Endothelial cell of umbilical vein (primary cell): ENCODE results near the gene SLC35G1. TPM values are rescaled to one million over a fixed set of nuclear protein-coding genes. Genes with fewer than 3 reads are reported as not detected.

ENCODE experiments used
- BruUV-seq: library from RNA; stranded (reverse); fragments of 400-500 nt; replicated peaks from 2 replicates; lab custom pipeline; 2021; lab: Mats Ljungman, UMichigan
- CTCF ChIA-PET: fragments of 300-600, 350-600 bp; sonication (Branson Sonifier 250); formaldehyde crosslinking; loops from one replicate; lab custom pipeline; 2021; ENCODE audit warnings: antibody characterized with exemption, inconsistent platforms; lab: Charles Lee
- POLR2A ChIA-PET: fragments of 300-600, 350-600 bp; sonication (Branson Sonifier 250); formaldehyde crosslinking; loops from one replicate; lab custom pipeline; 2021; ENCODE audit warnings: antibody characterized with exemption, inconsistent platforms; lab: Charles Lee
- DNase-seq: peaks from one replicate; pipeline ENCODE4 v3.0.0-alpha.2; 2011; ENCODE audit warnings: low read depth, low spot score
- FAIRE-seq: peaks from 2 replicates; lab custom pipeline; 2011; peaks lifted over from hg19 to GRCh38; lab: Jason Lieb, UNC
- H2AFZ ChIP-seq: 2 replicates; pipeline ENCODE4 v1.6.0; 2012; ENCODE audit warnings: low read depth, low read length, control low read depth, inconsistent platforms
- H3K27ac ChIP-seq: 2 replicates; pipeline ENCODE4 v1.5.1; 2011; ENCODE audit warnings: low read depth, mild to moderate bottlenecking, control low read depth, low read length, moderate library complexity; ENCODE audit not compliant: insufficient read depth
- H3K27me3 ChIP-seq, 2 experiments: 2 replicates each; pipeline versions ENCODE4 v1.6.0 to v1.6.1; 2011; ENCODE audit warnings: low read length in 2 of 2, mixed read lengths in 1 of 2; ENCODE audit not compliant: control insufficient read depth in 2 of 2, insufficient read depth in 2 of 2
- H3K36me3 ChIP-seq, 2 experiments: 2 replicates in 1 of 2; 3 replicates in 1 of 2; pipeline ENCODE4 v1.5.1; 2011; ENCODE audit warnings: low read length in 2 of 2, mild to moderate bottlenecking in 1 of 2, moderate library complexity in 1 of 2; ENCODE audit not compliant: control insufficient read depth in 2 of 2, insufficient read depth in 2 of 2; ENCODE audit errors: extremely low read depth in 1 of 2
- H3K4me1 ChIP-seq: 3 replicates; pipeline ENCODE4 v1.5.1; 2011; ENCODE audit warnings: mild to moderate bottlenecking, low read length; ENCODE audit not compliant: control insufficient read depth, insufficient read depth; ENCODE audit errors: extremely low read depth
- H3K4me2 ChIP-seq: 2 replicates; pipeline ENCODE4 v1.6.1; 2011; ENCODE audit warnings: low read length, control low read depth, mixed read lengths; ENCODE audit not compliant: insufficient read depth
- H3K4me3 ChIP-seq, 3 experiments: fragments of 200-600 bp in 1 of 3; sonication (generic), shearing (Covaris generic) in 1 of 3; replicated peaks in 1 of 3; 2 replicates each; pipeline ENCODE4 v1.5.1; 2011 to 2016; ENCODE audit warnings: control low read depth in 3 of 3, low read length in 3 of 3, mild to moderate bottlenecking in 2 of 3, inconsistent platforms in 1 of 3, low read depth in 1 of 3, moderate library complexity in 1 of 3; ENCODE audit not compliant: insufficient read depth in 1 of 3
- H3K79me2 ChIP-seq: 2 replicates; pipeline ENCODE4 v1.6.0; 2012; ENCODE audit warnings: low read length, inconsistent platforms; ENCODE audit not compliant: control insufficient read depth, insufficient read depth
- H3K9ac ChIP-seq: replicated peaks from 2 replicates; pipeline ENCODE3; 2011; ENCODE audit warnings: low read length, control low read depth; ENCODE audit not compliant: insufficient read depth; ENCODE audit errors: extremely low read depth
- H3K9me1 ChIP-seq: replicated peaks from 3 replicates; pipeline ENCODE4 v1.6.0; 2011; ENCODE audit warnings: mild to moderate bottlenecking, low read length; ENCODE audit not compliant: control insufficient read depth, insufficient read depth; ENCODE audit errors: extremely low read depth
- H3K9me3 ChIP-seq: replicated peaks from 2 replicates; pipeline ENCODE4 v1.5.1; 2012; ENCODE audit warnings: low read length, inconsistent platforms; ENCODE audit not compliant: control insufficient read depth, insufficient read depth
- H4K20me1 ChIP-seq: replicated peaks from 2 replicates; pipeline ENCODE3; 2011; ENCODE audit warnings: mild to moderate bottlenecking, low read length; ENCODE audit not compliant: control insufficient read depth, insufficient read depth; ENCODE audit errors: extremely low read depth
- EZH2 ChIP-seq: IDR thresholded peaks from 2 replicates; pipeline ENCODE4 v1.6.1; 2012; ENCODE audit warnings: borderline replicate concordance, low read depth, mild to moderate bottlenecking, moderate library complexity, low read length, inconsistent platforms; ENCODE audit not compliant: severe bottlenecking
- FOS ChIP-seq: IDR thresholded peaks from 2 replicates; pipeline ENCODE4 v1.6.1; 2011; ENCODE audit warnings: mild to moderate bottlenecking, low read length, moderate library complexity, borderline replicate concordance; ENCODE audit not compliant: insufficient read depth
- GATA2 ChIP-seq: IDR thresholded peaks from 2 replicates; pipeline ENCODE4 v1.7.0; 2011; ENCODE audit warnings: low read depth, mild to moderate bottlenecking, moderate library complexity, mixed read lengths, low read length; ENCODE audit not compliant: insufficient read length, insufficient read depth
- JUN ChIP-seq: IDR thresholded peaks from 2 replicates; pipeline ENCODE4 v1.6.1; 2011; ENCODE audit warnings: borderline replicate concordance, low read depth; ENCODE audit not compliant: insufficient read length, insufficient read depth
- MYC ChIP-seq: IDR thresholded peaks from one replicate; pipeline ENCODE4 v1.6.1; 2011; ENCODE audit warnings: mild to moderate bottlenecking, low read depth, low read length
- POLR2A ChIP-seq: IDR thresholded peaks from 2 replicates; pipeline ENCODE4 v1.6.1; 2012; ENCODE audit warnings: low read depth, mild to moderate bottlenecking, control low read depth, low read length
- POLR2AphosphoS5 ChIP-seq: IDR thresholded peaks from 2 replicates; pipeline ENCODE4 v1.6.1; 2012; ENCODE audit warnings: low read depth, mild to moderate bottlenecking, control low read depth, low read length, moderate library complexity; ENCODE audit not compliant: insufficient read depth
- dilution Hi-C: fragments of 300-500 bp; cut with MboI; formaldehyde crosslinking; loops from one replicate; pipeline ENCODE4 v1.15.0; 2019; ENCODE audit warnings: low sequenced_read_pairs; ENCODE audit not compliant: extremely low pct_ligation_motif_present
- intact Hi-C: fragments of 100-400 bp; cut with micrococcal nuclease; formaldehyde crosslinking; loops from one replicate; pipeline ENCODE4 v1.10.0; 2022
- polyA plus RNA-seq, 4 experiments: library from polyadenylated mRNA; depleted of rRNA in 3 of 4; stranded (reverse) in 3 of 4; unstranded in 1 of 4; fragments of >200 nt; gene quantifications; 2 replicates each; pipeline versions ENCODE4 v1.2.1 to v1.2.3, GENCODE V29; 2011 to 2012; ENCODE audit warnings: missing spikeins in 1 of 4
- total RNA-seq: library from RNA; stranded (reverse); gene quantifications from 2 replicates; pipeline ENCODE4 v1.2.3, GENCODE V29; 2021
- TF ChIP-seq, protein P1 (sequence below), 2 donors: IDR thresholded peaks; 1 replicate in 1 of 2; 2 replicates in 1 of 2; pipeline ENCODE4 v1.5.1; 2011; ENCODE audit warnings: low read length in 2 of 2, mild to moderate bottlenecking in 2 of 2, moderate library complexity in 2 of 2, control low read depth in 1 of 2, inconsistent platforms in 1 of 2, low read depth in 1 of 2; ENCODE audit not compliant: insufficient read depth in 1 of 2; ENCODE audit errors: extremely low read depth in 1 of 2
- TF ChIP-seq, protein P2 (sequence below): IDR thresholded peaks from 2 replicates; pipeline ENCODE4 v1.6.1; 2011; ENCODE audit not compliant: insufficient read depth, insufficient read length

Gene SLC35G1
- total and polyA plus RNA-seq, 2 donors (not counting 3 experiments of a cell fraction or from before 2014, with no cell fraction given): 2.5 to 4.1 TPM

DNA sequence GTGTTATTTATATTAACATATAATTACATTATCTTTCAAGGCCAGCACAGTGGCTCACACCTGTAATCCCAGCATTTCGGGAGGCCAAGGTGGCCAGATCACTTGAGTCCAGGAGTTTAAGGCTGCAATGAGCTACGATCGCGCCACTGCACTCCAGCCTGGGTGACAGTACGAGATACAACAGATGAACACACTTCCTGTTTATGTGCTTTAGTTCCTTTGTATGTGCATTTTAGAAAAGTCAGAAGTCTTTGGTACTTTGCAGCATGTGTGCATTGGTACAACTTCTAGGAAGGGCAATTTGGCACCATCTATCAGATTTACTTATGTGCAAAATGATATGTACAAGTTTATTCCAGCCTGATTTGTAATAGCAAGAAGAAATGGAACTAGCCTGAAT, 13.3 kb downstream of the SLC35G1 start:
- H3K27ac ChIP-seq: no peak overlapping the region
- ChIA-PET CTCF (interaction anchor here (3.1 kb wide), 1 partner anchor 10 kb away, joined by 16 read pairs; no protein-coding TSS in a partner anchor), POLR2A (no interaction called here)
- TF ChIP-seq GATA2: no peak
- no peaks in the 10 kb centered on the region for H3K79me2 ChIP-seq
- dilution Hi-C loops (no loop called here), intact Hi-C loops (no loop called here)
- H3K9me1 ChIP-seq: no peaks in the 10 kb centered on the region
- peaks cover 3% of the 10 kb centered on the region for H4K20me1 ChIP-seq
- H3K4me2 ChIP-seq: no peak overlapping the region
- no peaks in the 10 kb centered on the region for H3K36me3 ChIP-seq
- FAIRE-seq (no peak), DNase-seq (no peak)
- H3K27me3 ChIP-seq: no peaks in the 10 kb centered on the region
- H3K9me3 ChIP-seq: no peaks in the 10 kb centered on the region
- no peak overlapping the region for H2AFZ ChIP-seq
- H3K9ac ChIP-seq: no peak overlapping the region
- no TSS peak for BruUV-seq
- H3K4me3 ChIP-seq: no peak overlapping the region
- H3K4me1 ChIP-seq: peaks cover 6% of the 10 kb centered on the region

- TF ChIP-seq POLR2A (no peak), FOS (no peak), MYC (no peak), POLR2AphosphoS5 (no peak), GATA2 (no peak), JUN (no peak), EZH2 (no peak)
- TF ChIP-seq, protein P1, sequence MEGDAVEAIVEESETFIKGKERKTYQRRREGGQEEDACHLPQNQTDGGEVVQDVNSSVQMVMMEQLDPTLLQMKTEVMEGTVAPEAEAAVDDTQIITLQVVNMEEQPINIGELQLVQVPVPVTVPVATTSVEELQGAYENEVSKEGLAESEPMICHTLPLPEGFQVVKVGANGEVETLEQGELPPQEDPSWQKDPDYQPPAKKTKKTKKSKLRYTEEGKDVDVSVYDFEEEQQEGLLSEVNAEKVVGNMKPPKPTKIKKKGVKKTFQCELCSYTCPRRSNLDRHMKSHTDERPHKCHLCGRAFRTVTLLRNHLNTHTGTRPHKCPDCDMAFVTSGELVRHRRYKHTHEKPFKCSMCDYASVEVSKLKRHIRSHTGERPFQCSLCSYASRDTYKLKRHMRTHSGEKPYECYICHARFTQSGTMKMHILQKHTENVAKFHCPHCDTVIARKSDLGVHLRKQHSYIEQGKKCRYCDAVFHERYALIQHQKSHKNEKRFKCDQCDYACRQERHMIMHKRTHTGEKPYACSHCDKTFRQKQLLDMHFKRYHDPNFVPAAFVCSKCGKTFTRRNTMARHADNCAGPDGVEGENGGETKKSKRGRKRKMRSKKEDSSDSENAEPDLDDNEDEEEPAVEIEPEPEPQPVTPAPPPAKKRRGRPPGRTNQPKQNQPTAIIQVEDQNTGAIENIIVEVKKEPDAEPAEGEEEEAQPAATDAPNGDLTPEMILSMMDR (IDR thresholded peaks at IDR 0.05; ENCODE audit: extremely low read depth in 1 of 2, insufficient read depth in 1 of 2, low read depth in 1 of 2, low read length in 2 of 2): no peak
- TF ChIP-seq, protein P2, sequence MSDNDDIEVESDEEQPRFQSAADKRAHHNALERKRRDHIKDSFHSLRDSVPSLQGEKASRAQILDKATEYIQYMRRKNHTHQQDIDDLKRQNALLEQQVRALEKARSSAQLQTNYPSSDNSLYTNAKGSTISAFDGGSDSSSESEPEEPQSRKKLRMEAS: no peak
- no TSS peak for BruUV-seq
- ChIA-PET POLR2A (no interaction called here), CTCF (interaction anchor here (1.1 to 1.7 kb wide), 2 partner anchors 9 to 409 kb away, joined by 3 to 7 read pairs; no protein-coding TSS in a partner anchor)
- Histone ChIP-seq H3K27me3 (no peaks in the 10 kb centered on the region), H3K9me3 (no peaks in the 10 kb centered on the region), H3K36me3 (no peaks in the 10 kb centered on the region), H3K4me3 (no peak overlapping the region), H3K4me2 (no peak overlapping the region), H3K27ac (no peak overlapping the region), H4K20me1 (no peaks in the 10 kb centered on the region), H3K79me2 (no peaks in the 10 kb centered on the region), H3K9me1 (no peaks in the 10 kb centered on the region), H2AFZ (no peak overlapping the region), H3K4me1 (peaks cover 7% of the 10 kb centered on the region), H3K9ac (no peak overlapping the region)
- dilution Hi-C loops (no loop called here), intact Hi-C loops (no loop called here)
- peak; percentile 33 for FAIRE-seq
- DNase-seq: peak; percentile 14
Observed at GRCh38 chr10:93911866-93912265, 18.1 kb downstream of the SLC35G1 start.
